Adipose tissue (tissue), 3 donors: ENCODE data around the gene SYNPO. TPM values are rescaled to one million over a fixed set of nuclear protein-coding genes. Genes with fewer than 3 reads are reported as not detected.

Source experiments
- H3K27ac ChIP-seq: one replicate; pipeline ENCODE4 v1.5.1; 2013; ENCODE audit warnings: low read depth, low read length
- WGBS, 3 donors: extraction: QIAGEN DNeasy Blood & Tissue Kit; methylation state at CpG; one replicate each; pipeline ENCODE4 v1.1.7; 2013; 5-methylcytosine and 5-hydroxymethylcytosine counted together
- polyA plus RNA-seq, 3 donors: library from polyadenylated mRNA; stranded (reverse); fragments of 200-250 nt; gene quantifications; one replicate each; pipeline ENCODE4 v1.2.3, GENCODE V29; 2013
- donor health status: healthy with polysubstance abuse.
- donor health status: Bipolar disorder and iron deficiency.
- donor health status: healthy.

Gene SYNPO
- polyA plus RNA-seq, 3 donors = 15.8 to 66.8 (median 59.7) TPM

DNA sequence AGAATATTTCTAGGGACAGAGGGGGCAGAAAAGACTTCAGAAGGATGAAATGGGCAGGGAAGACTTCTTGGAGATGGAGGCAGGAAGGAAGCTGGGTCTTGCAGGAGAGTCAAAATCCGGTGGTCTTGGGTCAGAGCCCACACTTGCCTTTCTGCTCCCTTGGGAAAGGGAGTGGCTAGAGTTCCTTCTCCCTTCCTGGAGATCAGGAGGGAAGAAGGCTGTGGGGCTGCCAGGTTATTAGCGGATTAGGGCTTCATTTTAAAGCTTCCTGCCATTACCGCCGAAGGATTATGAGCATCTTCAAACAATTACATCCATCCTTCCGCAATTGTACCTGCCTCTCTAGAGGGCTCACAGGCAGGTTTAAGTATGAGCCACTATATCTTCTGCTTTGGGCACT is 19.2 kb upstream of the SYNPO start:
- H3K27ac ChIP-seq = no peak overlapping the region
- WGBS, 3 donors = 59 to 72% (median 69%) methylated on average over 5 of the region's 5 CpGs

- 76 to 85% (median 81%) methylated on average over 2 of the region's 2 CpGs for WGBS, 3 donors
- no peak overlapping the region for H3K27ac ChIP-seq
These were observed 18.3 kb upstream of the SYNPO start for GRCh38 chr5:150622157-150622556.

DNA sequence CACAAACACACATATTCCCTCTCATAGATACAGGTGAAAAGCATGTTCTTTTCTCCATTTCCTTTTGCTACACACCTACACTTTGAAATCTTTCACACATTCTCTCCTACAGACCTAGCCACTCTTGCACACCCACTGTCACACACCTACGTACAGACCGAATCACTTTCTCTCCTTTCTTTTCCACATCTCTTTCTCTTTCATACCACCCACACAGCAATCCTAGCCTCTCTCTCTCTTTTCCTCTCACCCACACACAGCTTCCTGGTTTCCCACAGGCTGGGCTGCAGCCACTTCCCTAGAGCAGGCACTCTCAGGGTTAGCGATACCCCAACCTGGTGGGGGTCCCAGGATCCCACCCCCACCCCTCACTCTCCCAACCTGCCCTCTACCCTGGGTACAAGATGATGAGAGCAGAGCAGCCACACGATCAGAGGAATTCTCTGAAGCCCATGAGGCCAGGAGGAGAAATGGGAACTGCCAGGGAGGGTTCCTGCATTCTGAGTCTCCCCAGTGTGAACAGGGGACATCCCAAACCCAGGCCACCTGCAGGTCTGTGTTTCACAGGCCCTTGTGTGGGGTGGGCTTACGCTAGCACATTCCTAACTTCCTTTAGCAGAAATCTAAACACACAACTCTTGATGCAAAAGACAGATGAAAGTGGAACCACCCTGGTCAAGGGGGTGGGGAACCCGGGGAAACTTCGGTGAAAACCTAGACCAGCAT is 17.1 kb upstream of the SYNPO start:
- WGBS, 3 donors = 48 to 68% (median 56%) methylated on average over 7 of the region's 7 CpGs
- H3K27ac ChIP-seq = peak overlapping the region; percentile 13

- 66 to 71% (median 66%) methylated on average over 5 of the region's 5 CpGs for WGBS, 3 donors
These were observed 16.6 kb upstream of the SYNPO start for GRCh38 chr5:150623878-150624216.

DNA sequence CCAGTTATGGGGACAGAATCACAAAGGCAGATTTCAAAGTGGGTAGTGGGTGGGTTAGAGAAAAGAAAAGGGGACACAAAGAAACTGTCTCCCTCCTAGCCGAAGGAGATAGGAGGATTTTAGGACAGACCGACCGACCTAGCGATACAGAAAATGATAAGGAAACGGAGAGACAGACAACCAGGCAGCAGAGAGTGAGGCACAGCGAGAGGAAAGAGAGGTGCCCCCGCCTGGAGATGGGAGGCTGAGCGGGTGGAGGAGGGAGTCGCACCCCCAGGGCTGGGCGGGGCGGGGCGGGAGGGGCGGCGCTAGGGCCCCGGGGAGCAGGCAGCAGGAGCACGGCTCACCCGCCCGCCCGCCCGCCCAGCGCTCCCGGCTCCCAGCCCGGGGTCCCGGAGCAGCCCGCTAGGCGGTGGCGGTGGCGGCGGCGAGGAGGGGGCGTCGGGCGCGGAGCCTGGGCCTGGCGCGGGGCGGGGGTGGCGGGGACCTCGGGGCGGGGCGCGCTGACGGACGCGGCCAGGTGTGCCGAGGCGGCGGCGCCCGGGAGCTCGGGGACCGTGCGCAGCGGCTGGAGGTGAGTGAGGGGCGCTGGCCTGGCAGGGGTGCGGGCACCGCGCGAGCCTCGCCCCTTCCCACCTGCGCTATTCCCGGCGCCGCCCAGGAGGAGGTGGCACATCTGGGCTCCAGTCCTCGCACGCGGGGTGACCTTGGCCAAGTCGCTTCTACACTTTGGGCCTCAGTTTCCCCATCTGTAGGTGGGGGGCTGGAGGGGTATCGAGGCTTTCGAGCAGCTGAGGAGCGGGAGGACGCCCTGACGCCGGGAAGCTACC is 15.9 kb upstream of the SYNPO start:
- peak overlapping the region; percentile 92 for H3K27ac ChIP-seq
- 2 to 6% (median 4%) methylated on average over 35 to 74 of the region's 74 CpGs for WGBS, 3 donors

More at GRCh38 chr5:150623878-150624216, 16.6 kb upstream of the SYNPO start:
- no peak overlapping the region for H3K27ac ChIP-seq

GRCh38 chr5:150625164-150625535 is 15.3 kb upstream of the SYNPO start:
- WGBS, 3 donors = 23 to 25% (median 24%) methylated on average over 19 of the region's 19 CpGs
- peak overlapping the region; percentile 92 for H3K27ac ChIP-seq

DNA sequence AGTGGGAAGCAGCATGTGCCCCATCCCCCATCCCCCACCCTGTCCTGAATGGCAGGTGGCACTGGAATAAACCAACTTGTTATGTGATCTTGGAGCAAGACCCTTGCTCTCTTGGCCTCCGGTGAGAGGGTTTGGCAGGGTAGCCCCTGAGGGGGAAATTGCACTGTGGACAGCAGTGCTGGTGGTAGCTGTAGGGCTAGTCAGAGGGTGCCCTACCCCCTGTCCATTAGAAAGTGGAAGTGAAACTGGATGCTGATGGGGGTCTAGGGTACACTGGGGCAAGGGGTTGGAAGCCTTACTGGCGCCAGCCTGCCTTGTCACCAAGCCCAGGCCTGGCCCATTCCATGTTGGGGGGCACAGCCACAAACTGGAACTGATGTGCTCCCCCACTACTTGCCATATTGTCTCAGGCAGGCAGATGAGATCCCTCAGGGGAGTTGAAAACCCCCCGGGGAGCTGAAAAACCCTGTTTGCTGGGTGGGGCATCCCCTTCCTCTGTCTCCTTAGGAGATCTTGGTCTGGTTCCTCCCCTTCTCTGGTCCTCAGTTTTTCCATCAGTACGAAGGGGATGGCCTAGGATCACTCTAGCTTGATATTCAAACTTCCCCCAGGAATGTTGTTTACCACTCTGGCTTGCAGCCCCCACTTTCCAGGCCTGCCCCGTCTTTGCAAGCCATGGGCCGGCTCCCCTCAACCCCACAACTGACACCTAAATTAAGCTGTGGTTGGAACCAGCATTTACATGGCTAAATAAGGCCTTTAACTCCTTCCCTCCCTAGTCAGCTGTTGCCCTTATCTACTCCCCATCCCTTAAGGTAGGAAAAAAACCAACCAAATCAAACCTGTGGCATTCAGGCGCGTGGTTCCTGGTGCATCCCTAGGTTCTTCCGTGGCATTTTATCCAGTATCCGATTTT is 14.4 kb upstream of the SYNPO start:
- WGBS, 3 donors = 59 to 69% (median 66%) methylated on average over 10 of the region's 10 CpGs
- H3K27ac ChIP-seq = peak overlapping the region; percentile 92

- no peak overlapping the region for H3K27ac ChIP-seq
- WGBS, 3 donors = 38 to 65% (median 54%) methylated on average over 5 of the region's 5 CpGs
These were observed 13.6 kb upstream of the SYNPO start for GRCh38 chr5:150626853-150627276.

- H3K27ac ChIP-seq = no peak overlapping the region
- WGBS, 3 donors = 55 to 81% (median 70%) methylated on average over 5 of the region's 5 CpGs
These were observed 12.5 kb upstream of the SYNPO start for GRCh38 chr5:150627731-150628545.

DNA sequence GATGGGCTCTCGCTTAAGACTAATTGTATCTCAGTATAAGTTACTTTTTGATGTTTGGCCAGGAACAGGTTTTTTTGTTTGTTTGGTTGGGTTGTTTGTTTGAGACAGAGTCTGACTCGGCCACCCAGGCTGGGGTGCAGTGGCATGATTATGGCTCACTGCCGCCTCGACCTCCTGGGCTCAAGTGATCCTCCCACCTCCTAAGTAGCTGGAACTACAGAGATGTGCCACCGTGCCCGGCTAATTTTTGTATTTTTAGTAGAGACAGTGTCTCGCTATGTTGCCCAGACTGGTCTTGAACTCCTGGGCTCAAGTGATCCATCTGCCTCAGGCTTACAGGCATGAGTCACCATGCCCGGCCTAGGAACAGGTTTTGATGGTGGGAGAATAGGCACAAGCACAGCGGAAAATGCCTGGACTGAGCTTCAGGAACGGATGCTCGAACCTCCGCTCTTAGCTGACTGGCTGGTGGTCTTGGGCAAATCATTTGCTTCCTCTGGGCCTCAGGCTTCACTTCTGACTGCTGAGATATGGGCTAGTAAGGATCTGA is 11.4 kb upstream of the SYNPO start:
- H3K27ac ChIP-seq = no peak overlapping the region
- 86 to 92% (median 92%) methylated on average over 12 of the region's 12 CpGs for WGBS, 3 donors

DNA sequence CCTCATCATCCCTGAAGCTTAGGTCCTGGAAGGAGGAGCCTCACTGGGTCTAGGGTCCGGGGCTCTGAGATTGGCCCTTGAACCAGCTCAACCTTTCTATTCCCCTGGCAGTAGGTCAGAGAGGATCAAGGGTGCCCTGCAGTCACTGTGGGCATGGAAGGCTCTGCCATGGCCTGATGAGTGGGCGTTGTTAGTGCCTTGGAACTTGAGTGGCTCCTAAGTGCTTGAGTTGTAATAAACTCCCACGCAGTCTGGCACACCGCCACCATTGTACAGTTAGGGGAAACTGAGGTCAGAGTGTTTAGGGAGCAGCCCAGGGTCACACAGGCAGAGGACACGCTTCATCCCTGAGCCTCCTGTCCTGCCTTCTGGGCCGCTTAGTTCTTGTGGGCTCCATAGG is 10.4 kb upstream of the SYNPO start:
- 84 to 88% (median 85%) methylated on average over 6 of the region's 6 CpGs for WGBS, 3 donors
- no peak overlapping the region for H3K27ac ChIP-seq

DNA sequence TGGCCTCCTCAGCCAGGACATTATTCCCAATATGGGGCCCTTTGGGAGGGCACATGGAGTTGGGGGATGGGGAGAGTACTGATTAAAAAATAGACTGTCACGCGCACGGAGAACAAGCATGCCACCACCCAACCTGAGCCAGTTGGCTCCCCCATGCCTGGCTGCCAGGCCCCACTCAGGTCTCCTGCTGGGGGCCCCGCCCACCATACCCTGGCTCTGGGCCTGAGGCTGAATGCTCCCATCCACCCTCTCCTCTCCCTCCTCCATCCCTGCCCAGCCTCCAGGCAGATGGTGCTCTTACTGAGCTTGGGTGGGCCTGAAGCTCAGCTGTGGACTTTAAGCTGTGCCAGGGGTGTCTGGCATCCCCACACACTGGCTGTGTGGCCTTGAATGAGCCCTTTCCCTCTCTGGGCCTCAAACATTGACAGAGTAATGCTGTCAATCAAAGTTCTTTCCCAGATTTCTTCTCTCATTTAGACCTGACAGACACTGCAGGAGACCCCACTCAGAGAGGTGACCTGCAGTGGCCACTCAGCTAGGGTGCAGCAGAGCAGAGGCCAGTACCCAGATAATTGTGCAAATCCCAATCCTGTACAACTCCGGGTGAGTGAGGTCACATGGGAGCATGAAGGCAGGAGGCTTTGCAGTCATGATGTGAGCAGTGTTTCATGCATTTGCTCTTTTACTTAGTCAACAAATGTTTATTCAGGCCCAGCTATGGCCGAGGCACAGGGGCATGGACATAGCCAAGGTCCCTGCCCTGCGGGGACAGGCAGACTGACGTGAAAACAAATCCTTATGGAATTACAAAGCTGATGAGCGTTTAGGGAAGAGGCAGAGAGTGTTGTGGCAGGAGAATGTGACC is 9.8 kb upstream of the SYNPO start:
- no peak overlapping the region for H3K27ac ChIP-seq
- WGBS, 3 donors = 73 to 76% (median 75%) methylated on average over 9 of the region's 9 CpGs

- no peak overlapping the region for H3K27ac ChIP-seq
- 94 to 97% (median 96%) methylated on average over 6 of the region's 6 CpGs for WGBS, 3 donors
These were observed 9.1 kb upstream of the SYNPO start for GRCh38 chr5:150631326-150631701.

DNA sequence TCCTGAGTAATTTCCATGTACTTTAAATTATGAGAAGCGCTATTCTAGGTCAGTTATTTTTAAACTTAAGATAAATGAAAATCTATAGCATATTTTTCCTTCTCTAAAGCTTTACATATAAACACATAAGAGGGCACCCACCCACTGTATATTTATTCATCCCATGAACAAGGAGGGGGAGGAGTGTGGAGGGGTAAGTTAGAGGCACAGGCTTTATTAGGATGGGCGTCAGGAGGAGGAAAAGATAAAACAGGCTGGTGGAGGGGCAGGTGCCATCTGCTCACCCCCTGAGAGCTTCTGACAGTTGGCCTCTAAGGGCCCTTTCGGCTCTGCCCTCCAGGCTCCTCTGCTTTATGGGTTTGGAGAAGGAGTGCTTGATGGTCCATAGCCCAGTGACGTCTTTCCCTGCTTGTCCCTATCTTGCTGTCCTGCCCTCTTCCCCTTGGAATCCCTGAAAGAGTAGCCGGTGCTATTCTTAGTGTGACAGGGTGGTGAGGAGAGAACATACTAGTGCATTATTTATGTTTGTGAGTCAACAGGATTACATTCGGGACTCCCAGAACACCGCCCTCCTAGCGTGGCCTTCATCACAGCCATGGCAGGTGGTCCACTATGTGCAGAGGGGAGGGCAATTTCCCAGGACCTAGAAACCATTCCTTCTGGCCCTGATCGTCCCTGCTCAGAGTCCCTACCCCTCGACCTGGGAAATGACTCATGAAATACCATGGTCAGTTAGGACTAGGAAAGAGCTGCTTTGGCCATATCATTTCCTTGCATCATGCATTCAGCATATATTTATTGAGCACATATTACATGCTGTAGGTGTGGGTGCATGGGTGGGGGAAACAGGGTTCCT is 7.9 kb upstream of the SYNPO start:
- WGBS, 3 donors = 66 to 81% (median 67%) methylated on average over 10 of the region's 10 CpGs
- H3K27ac ChIP-seq = no peak overlapping the region

DNA sequence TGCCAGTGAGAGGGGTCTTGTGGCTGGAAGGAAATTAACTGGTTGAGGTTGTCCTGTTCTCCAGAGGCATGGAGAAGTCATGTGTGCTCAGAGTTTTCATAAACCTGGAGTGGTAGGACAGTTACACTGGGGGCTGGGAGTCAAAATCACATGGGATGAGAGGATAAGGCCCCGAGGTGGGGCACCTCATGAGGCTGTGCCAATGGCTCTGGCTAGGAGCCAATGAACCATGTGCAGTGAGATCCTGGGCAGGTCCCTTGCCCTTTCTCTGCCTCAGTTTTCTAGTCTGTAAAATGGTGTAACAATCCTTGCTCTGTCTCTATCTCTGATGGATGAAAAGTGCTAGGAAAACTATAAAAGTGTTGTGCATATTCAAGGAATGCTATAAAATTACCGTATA is 7.0 kb upstream of the SYNPO start:
- 61 to 84% (median 78%) methylated on average over 2 of the region's 2 CpGs for WGBS, 3 donors
- H3K27ac ChIP-seq = no peak overlapping the region
